AG10803 (cell line): Measurements from ENCODE around the gene AP2A2.

Experiments used
- DNase-seq: peaks from one replicate; pipeline ENCODE4 v3.0.0; 2010; ENCODE audit warnings: low read depth
- H3K4me3 ChIP-seq: 2 replicates; pipeline ENCODE4 v1.5.1; 2011; ENCODE audit warnings: mild to moderate bottlenecking, low read length, control low read depth
- CTCF ChIP-seq: conservative IDR thresholded peaks from 2 replicates; pipeline ENCODE4 v1.5.1; 2011; ENCODE audit warnings: mild to moderate bottlenecking, low read length, control low read depth, inconsistent platforms

Gene AP2A2

GRCh38 chr11:997907-998306, 72.2 kb downstream of the AP2A2 start:
- H3K4me3 ChIP-seq: no peak overlapping the region
- TF ChIP-seq CTCF: no peak
- DNase-seq: no peak

GRCh38 chr11:999009-999408, 73.3 kb downstream of the AP2A2 start:
- no peak for TF ChIP-seq CTCF
- no peak overlapping the region for H3K4me3 ChIP-seq
- no peak for DNase-seq

- no peak overlapping the region for H3K4me3 ChIP-seq
- no peak for TF ChIP-seq CTCF
- no peak for DNase-seq
These were observed 74.9 kb downstream of the AP2A2 start for GRCh38 chr11:1000357-1001278.

- no peak for TF ChIP-seq CTCF
- no peak overlapping the region for H3K4me3 ChIP-seq
- no peak for DNase-seq
These were observed 76.1 kb downstream of the AP2A2 start for GRCh38 chr11:1001617-1002405.

- no peak for TF ChIP-seq CTCF
- no peak overlapping the region for H3K4me3 ChIP-seq
- DNase-seq: no peak
These were observed 76.8 kb downstream of the AP2A2 start for GRCh38 chr11:1002406-1002984.

- no peak overlapping the region for H3K4me3 ChIP-seq
- TF ChIP-seq CTCF: no peak
- DNase-seq: no peak
These were observed 77.5 kb downstream of the AP2A2 start for GRCh38 chr11:1003159-1003558.
